IPS DF 6.9 (cell line): ENCODE data around the gene TDRKH.
A peak's percentile ranks its signal among the peaks of the same experiment; 100 is the strongest.

Experiments
- DNase-seq: peaks from one replicate; pipeline ENCODE4 v3.0.0-alpha.2; 2013; ENCODE audit warnings: low read depth, low spot score
- H3K27ac ChIP-seq: one replicate; pipeline ENCODE4 v1.5.1; 2013; ENCODE audit warnings: low read length, control low read depth
- H3K27me3 ChIP-seq: 2 replicates; pipeline ENCODE4 v1.6.1; 2013; ENCODE audit warnings: mild to moderate bottlenecking, low read length; ENCODE audit not compliant: control insufficient read depth, insufficient read depth
- H3K36me3 ChIP-seq: 2 replicates; pipeline ENCODE4 v1.6.1; 2013; ENCODE audit warnings: low read length; ENCODE audit not compliant: control insufficient read depth, insufficient read depth
- H3K4me1 ChIP-seq: 2 replicates; pipeline ENCODE4 v1.6.1; 2013; ENCODE audit warnings: low read length; ENCODE audit not compliant: control insufficient read depth, insufficient read depth
- H3K4me3 ChIP-seq: 2 replicates; pipeline ENCODE4 v1.5.1; 2013; ENCODE audit warnings: mild to moderate bottlenecking, low read length
- H3K9me3 ChIP-seq: 2 replicates; pipeline ENCODE4 v1.6.1; 2013; ENCODE audit warnings: low read length, inconsistent platforms; ENCODE audit not compliant: control insufficient read depth, insufficient read depth
- WGBS: extraction: QIAGEN DNeasy Blood & Tissue Kit; methylation state at CpG from one replicate; pipeline ENCODE4 v1.1.7; 2013; ENCODE audit warnings: mixed read lengths, missing lambda C conversion rate; ENCODE audit not compliant: insufficient read length, insufficient coverage; 5-methylcytosine and 5-hydroxymethylcytosine counted together

Gene TDRKH, protein sequence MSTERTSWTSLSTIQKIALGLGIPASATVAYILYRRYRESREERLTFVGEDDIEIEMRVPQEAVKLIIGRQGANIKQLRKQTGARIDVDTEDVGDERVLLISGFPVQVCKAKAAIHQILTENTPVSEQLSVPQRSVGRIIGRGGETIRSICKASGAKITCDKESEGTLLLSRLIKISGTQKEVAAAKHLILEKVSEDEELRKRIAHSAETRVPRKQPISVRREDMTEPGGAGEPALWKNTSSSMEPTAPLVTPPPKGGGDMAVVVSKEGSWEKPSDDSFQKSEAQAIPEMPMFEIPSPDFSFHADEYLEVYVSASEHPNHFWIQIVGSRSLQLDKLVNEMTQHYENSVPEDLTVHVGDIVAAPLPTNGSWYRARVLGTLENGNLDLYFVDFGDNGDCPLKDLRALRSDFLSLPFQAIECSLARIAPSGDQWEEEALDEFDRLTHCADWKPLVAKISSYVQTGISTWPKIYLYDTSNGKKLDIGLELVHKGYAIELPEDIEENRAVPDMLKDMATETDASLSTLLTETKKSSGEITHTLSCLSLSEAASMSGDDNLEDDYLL

DNA sequence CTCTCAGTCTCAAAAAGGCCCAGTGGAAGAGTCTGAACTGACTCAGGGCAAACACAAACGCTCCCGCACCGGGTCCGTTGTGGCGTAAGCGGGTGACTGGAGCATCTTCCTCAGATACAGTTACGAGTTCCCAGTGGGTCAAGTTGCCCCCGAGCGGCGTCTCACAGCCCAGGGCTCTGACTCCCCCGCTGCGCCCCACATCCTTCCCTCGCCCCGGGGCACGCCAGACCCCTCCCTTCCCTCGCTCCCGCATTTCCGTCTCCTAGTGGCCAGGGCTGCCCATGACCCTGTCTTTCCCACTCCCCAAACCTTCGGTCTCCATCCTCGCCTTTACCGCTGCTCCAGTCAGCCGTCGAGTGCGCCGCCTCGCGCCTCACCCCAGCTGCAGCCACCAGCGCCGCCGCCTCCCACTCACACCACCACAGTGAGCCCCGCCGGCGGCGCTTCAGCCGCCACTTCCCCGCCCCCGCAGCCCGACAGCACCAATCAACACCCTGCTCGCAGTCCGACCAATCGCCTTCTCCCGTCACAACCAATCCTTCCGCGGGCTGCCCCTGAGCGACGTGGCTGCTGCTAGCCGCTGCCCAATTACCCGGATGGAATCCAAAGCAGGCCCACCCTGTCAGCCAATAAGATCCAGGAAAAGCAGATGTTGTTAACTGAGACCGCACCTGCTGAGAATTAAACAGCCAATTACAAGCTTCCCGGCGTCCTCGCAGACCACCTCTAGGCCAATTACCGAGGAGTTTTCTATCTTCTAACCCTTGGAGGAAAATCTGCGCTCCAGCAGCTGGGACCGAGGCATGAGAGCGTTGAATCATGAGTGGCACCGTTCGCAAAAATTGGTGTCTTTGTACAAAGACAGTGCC lies at the start of gene TDRKH:
Gene TDRKH, minus strand, starts transcription at position 430 of the 869 bp plus-strand sequence. CDS start 7,478 bp downstream, outside the sequence.
- H3K36me3 ChIP-seq, result no peaks in the 10 kb centered on the region
- DNase-seq, result peak; percentile 97
- H3K4me3 ChIP-seq, result peak within 1 kb of the TSS; percentile 69
- WGBS, result no CpG with 5 or more reads among the region's 58 CpGs
- H3K27me3 ChIP-seq, result no peaks in the 10 kb centered on the region
- H3K27ac ChIP-seq, result no peak within 1 kb of the TSS
- no peaks in the 10 kb centered on the region for H3K9me3 ChIP-seq
- H3K4me1 ChIP-seq, result no peaks in the 10 kb centered on the region

DNA sequence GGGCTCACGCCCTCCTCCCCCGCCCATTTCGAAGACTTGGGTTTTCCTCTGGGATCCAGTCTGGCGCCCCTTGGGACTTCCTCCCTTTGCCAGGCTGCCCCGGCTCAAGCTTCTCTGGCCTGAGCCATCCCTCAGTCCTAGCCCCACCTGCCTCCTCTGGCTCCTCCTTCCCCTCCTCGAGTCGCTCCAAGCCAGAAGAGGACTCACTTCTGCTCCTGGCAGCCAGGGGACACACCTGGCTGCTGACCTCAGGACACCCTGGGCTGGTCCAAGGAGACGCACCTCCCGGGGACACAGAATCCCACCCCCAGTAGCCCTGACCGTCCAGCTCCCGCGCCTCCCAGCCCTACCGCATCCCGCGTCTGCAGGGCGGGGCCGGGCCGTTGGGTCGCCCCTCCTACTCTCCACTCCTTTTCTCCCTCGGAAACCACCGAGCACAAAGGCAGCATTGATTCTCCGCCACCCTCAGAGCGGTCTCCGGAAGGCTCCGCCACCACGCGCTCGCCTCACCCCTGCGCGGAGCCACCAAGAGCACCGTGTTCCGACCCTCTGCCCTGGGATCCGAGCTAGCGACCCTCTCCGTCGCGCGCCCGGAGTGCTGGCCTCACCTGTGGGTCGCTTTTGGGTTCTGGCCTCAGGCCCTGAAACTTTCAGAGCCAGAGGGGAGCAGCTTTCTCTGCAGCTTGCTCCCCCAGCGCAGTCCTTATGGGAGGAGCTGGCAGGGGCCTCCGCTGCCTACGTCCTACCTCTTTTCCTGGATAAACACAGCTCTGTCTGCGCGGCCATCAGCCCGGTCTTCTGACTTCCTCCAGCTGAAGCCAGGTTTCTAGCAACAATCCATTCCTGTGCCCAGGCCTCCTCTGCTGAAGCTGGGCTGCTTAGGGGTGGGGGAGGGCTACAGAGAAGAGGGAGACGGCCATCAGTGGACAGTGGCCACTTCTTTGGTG lies 49.4 kb upstream of the TDRKH start, which contains the start of gene C2CD4D:
Gene C2CD4D, minus strand, starts transcription at position 364 of the 947 bp plus-strand sequence. CDS start 831 bp downstream, outside the sequence.
- no peak for DNase-seq
- no peaks in the 10 kb centered on the region for H3K9me3 ChIP-seq
- peak within 1 kb of the TSS; percentile 32; the same call in 1 of the 2 replicates for H3K4me3 ChIP-seq
- H3K36me3 ChIP-seq, result no peaks in the 10 kb centered on the region
- H3K27me3 ChIP-seq, result peaks cover 9% of the 10 kb centered on the region
- no CpG with 5 or more reads among the region's 47 CpGs for WGBS
- peaks cover 1% of the 10 kb centered on the region; the same call in 1 of the 2 replicates for H3K4me1 ChIP-seq
- no peak within 1 kb of the TSS for H3K27ac ChIP-seq

DNA sequence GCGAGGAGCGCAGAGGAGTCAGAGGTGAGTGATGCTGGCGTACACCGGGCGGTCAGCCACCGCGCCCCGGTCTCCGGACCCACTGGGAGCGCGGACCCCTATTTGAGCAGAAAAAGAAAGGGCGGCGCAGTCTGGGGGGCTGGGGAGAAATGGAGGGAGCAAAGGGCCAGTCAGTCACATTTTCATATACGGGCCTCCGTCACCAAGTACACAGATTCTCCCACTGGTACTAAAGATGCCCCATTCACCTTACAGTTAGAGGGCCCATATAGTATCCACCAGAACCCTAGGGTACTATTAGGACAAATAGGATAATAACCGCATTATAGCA lies 48.7 kb upstream of the TDRKH start:
- H3K9me3 ChIP-seq, result no peaks in the 10 kb centered on the region
- no peak overlapping the region for H3K27ac ChIP-seq

DNA sequence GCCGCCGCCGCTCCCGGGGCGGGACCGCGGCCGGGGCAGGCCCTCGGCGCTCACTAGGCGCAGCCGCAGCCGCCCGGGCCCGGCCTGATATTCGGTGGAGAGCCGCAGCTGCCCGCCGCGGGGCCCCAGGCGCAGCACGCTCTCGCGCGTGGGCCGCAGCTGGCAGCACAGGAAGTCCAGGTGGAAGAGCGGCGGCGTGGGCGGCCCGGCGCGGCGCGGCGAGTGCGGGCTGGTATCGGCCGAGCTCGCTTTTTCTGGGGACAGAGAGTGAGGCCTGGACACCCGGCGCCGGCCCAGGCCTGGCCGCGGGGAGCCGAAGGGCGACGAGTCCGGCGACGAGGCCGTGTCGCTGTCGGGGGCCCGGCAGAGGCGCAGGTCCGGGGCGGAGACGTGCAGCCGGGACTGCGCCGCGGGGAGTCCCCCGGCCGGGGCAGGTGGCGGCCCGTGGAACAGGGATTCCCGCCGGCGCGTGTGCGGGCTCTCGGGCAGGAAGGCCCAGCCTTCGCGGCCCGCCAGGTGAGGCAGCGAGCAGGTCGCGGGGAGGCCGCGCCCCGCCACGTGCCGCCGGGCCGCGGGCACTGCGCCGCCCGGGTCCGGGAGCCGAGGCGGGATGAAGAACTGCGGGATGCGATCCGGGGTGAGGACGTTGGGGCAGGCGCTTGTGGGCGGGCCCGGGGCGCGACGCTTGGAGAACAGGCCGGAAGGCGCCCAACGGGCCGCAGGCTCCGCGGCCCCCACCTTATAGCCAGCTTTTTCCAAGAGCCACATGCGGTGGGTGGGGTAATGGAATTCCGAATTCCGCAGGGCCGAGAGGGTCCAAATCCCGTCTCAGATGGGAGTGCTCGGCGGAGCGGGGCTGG lies 48.2 kb upstream of the TDRKH start:
- Histone ChIP-seq H3K4me3 (peak overlapping the region; percentile 32; the same call in 1 of the 2 replicates), H3K9me3 (no peaks in the 10 kb centered on the region), H3K27me3 (peaks cover 9% of the 10 kb centered on the region), H3K36me3 (no peaks in the 10 kb centered on the region), H3K4me1 (peaks cover 1% of the 10 kb centered on the region; the same call in 1 of the 2 replicates), H3K27ac (no peak overlapping the region)
- WGBS, result no CpG with 5 or more reads among the region's 117 CpGs
- DNase-seq, result no peak

More for the DNA sequence above, 48.7 kb upstream of the TDRKH start:
- no peak for DNase-seq
- Histone ChIP-seq H3K36me3 (no peaks in the 10 kb centered on the region), H3K27me3 (peaks cover 9% of the 10 kb centered on the region), H3K4me3 (peak overlapping the region; percentile 32; the same call in 1 of the 2 replicates), H3K4me1 (peaks cover 1% of the 10 kb centered on the region; the same call in 1 of the 2 replicates)
- WGBS, result no CpG with 5 or more reads among the region's 16 CpGs

DNA sequence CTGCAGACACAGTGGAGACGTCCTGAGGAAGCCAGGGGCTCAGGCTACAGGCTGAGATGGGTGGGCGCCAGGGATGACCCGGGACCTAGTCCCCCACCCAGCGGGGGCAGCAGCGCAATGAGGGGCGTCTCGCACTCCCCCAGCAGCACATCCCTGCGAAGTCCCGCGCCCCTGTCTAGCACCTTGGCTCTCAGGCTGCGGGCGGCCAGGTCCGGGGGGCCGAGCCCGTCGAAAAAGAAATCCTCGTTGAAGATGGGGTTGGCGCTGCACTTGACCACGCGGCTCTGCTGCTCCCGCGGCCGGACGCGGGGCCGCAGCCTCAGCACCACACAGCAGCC lies 47.6 kb upstream of the TDRKH start:
- H3K4me1 ChIP-seq, result peaks cover 1% of the 10 kb centered on the region; the same call in 1 of the 2 replicates
- no CpG with 5 or more reads among the region's 26 CpGs for WGBS
- H3K36me3 ChIP-seq, result no peaks in the 10 kb centered on the region
- DNase-seq, result no peak
- peaks cover 9% of the 10 kb centered on the region for H3K27me3 ChIP-seq
- no peak overlapping the region for H3K27ac ChIP-seq
- H3K4me3 ChIP-seq, result peak overlapping the region; percentile 32; the same call in 1 of the 2 replicates
- no peaks in the 10 kb centered on the region for H3K9me3 ChIP-seq

DNA sequence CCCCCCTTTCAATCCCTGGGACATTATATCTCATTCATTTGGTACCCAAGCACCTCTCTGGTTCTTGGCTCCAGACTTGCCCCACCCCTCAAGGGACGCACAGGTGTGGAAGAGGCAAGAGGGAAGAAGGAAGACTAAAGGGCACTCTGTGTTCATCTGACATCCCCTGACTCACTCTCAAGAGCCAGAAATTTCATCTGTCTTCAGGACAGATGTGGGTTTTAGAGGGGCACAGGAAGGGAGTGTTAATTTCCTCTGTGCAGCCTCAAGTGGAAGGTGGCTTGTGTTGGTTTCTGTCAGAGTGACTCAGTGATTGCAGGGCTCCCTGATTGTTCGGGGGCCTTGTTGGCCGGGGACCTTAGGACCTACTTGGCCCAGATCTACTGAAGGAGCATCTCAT lies 46.9 kb upstream of the TDRKH start:
- no peak overlapping the region for H3K27ac ChIP-seq
- no CpG with 5 or more reads among the region's 3 CpGs for WGBS
- H3K4me3 ChIP-seq, result no peak overlapping the region
- peaks cover 1% of the 10 kb centered on the region; the same call in 1 of the 2 replicates for H3K4me1 ChIP-seq
- H3K36me3 ChIP-seq, result no peaks in the 10 kb centered on the region
- H3K27me3 ChIP-seq, result peaks cover 9% of the 10 kb centered on the region
- no peaks in the 10 kb centered on the region for H3K9me3 ChIP-seq
- DNase-seq, result no peak

DNA sequence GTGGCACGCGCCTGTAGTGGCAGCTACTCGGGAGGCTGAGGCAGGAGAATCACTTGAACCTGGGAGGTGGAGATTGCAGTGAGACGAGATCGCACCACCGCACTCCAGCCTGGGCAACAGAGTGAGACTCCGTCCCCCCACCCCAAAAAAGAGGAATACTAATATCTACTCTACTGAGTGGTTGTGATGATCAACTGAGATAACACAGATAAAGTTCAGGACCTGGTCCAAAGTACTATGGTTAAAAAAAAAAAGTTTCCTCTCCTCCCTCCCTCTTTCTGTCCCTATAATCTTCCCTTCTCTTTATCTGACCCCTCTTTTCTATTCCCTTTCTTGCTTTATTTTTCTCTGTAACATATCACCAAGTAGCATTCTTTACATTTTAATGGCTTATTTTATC lies 45.3 kb upstream of the TDRKH start:
- Histone ChIP-seq H3K4me3 (no peak overlapping the region), H3K27ac (no peak overlapping the region), H3K36me3 (no peaks in the 10 kb centered on the region), H3K9me3 (no peaks in the 10 kb centered on the region), H3K4me1 (peaks cover 5% of the 10 kb centered on the region; the same call in 1 of the 2 replicates), H3K27me3 (peaks cover 9% of the 10 kb centered on the region; the same call in 1 of the 2 replicates)
- DNase-seq, result no peak
- WGBS, result no CpG with 5 or more reads among the region's 7 CpGs

DNA sequence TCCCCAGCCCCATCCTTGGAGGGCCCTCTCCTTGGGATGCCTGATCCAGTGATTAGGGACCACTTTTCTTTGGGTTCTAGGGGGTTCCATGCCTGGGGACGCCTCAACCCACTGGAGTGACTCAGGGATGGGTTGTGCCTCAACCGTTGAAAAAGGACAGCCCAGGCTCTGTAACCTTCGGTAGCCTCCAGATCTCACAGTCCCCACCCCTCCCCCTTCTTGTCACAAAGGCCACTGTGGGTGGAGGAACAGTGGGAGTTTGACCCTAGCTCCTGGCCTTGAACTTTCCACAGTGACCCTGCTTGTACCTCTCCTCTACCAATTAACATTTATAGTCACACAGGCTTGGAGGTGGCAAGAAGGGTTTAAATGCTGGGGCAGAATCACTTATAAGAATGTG lies 43.9 kb upstream of the TDRKH start:
- no CpG with 5 or more reads among the region's 3 CpGs for WGBS
- no peak for DNase-seq
- no peak overlapping the region for H3K4me3 ChIP-seq
- no peaks in the 10 kb centered on the region for H3K36me3 ChIP-seq
- H3K27me3 ChIP-seq, result peaks cover 9% of the 10 kb centered on the region; the same call in 1 of the 2 replicates
- H3K4me1 ChIP-seq, result peaks cover 7% of the 10 kb centered on the region; the same call in 1 of the 2 replicates
- no peaks in the 10 kb centered on the region for H3K9me3 ChIP-seq
- H3K27ac ChIP-seq, result no peak overlapping the region
